HG02970 (cell line): ENCODE data around the gene NUCB1.

ENCODE experiments used
- ATAC-seq: cut with Tn5 transposase; IDR thresholded peaks from one replicate; pipeline ENCODE4 v1.9.1; 2021; ENCODE audit warnings: mild to moderate bottlenecking, moderate library complexity, moderate number of reproducible peaks; ENCODE audit not compliant: unreplicated experiment, low FRiP score

NUCB1 gene

GRCh38 chr19:48970139-48970766 lies 70.1 kb downstream of the NUCB1 start:
- no peak for ATAC-seq

- no peak for ATAC-seq
Observed at GRCh38 chr19:48970923-48971395, 70.8 kb downstream of the NUCB1 start.
